CD4-positive, alpha-beta T cell treated with Interleukin-21 for 1 hour (primary cell): ENCODE data around the gene FCHO1.
"Not testable (repeated sequence)": the region's sequence is repeated elsewhere in the genome, so short reads cannot be mapped to it uniquely, and the experiment has no call there.

ENCODE experiments used
- DNase-seq: peaks from one replicate; pipeline ENCODE4 v3.0.0-alpha.2; 2020

FCHO1 gene

GRCh38 chr19:17796013-17796837, 44.9 kb downstream of the FCHO1 start:
- DNase-seq = no peak

DNA sequence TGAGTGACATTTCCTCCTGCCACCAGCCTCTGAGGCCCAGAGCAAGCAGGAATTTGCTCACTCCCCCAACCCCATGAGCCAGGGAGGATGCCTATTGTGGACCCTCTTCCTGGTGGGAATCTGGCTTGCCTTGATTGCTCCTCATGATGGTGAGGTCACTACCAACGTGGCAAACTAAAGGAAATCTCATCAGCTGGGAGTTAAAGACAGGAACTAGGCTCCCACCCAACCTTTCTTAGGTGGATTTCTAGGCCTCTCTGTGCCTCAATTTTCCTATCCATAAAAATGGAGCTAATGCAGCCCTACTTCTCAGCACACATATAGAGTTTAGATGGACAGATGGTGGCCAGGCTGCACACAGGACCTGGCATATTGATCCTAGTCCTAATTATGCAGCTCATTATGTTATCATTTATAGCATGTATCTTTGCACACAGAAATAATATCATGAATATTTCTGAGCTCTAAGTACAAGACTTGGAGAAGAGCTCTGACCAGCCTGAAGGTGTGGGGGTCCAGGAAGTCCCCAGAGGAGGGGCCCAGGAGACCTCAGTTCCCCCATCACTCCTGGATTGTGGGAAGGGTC, 45.7 kb downstream of the FCHO1 start:
- DNase-seq = no peak

- DNase-seq = no peak
Observed at GRCh38 chr19:17797424-17798201, 46.3 kb downstream of the FCHO1 start.

GRCh38 chr19:17798599-17798998, 47.3 kb downstream of the FCHO1 start:
- DNase-seq = not testable (repeated sequence)

DNA sequence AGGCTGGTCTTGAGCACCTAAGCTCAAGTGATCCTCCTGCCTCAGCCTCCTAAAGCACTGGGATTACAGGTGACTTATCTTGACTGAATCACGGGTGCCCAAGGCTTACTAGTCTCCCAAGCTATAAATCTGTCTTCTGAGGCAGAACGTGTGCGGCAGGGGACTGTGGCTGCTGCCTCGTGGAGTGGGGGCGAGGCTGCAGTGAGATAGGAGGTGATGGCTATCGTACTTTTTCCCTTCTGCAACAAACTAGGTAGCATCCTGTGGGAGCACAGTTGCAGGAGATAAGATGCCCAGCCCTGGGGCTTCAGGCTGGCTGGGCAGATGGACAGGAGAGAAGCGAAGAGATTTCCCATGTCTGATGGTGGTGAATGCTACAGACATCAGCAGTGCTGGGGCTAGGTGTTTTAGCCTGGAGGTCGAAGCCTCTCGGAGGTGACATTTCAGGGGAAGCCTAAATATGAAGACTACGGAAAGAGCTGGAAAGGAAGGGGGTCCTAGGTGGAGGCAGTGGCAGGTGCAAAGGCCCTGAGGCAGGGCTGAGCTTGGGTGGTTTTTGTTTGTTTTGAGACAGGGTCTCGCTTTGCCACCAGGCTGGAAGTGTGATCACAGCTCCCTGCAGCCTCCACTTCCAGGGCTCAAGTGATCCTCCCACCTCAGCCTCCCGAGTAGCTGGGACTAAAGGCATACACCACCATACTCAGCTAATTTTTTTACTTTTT, 51.0 kb downstream of the FCHO1 start:
- no peak for DNase-seq

- peak; percentile 50 for DNase-seq
Observed at GRCh38 chr19:17803264-17803896, 52.1 kb downstream of the FCHO1 start.

- no peak for DNase-seq
Observed at GRCh38 chr19:17805427-17805826, 54.1 kb downstream of the FCHO1 start.

DNA sequence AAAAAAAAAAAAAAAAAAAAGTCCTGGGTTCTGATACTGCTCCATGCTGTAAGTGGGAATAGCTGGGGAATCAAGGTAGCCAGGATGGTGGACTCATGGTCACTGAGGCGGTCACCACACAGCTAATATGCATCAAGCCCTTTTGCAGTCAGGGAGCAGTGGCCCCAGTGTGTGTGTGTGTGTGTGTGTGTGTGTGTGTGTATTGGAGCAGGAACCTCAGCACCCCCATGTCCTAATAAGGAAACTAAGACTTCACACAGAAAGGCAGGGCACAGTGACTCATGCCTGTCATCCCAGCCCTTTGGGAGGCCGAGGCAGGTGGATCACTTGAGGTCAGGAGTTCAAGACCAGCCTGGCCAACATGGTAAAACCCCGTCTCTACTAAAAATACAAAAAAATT, 55.7 kb downstream of the FCHO1 start:
- peak; percentile 10 for DNase-seq

- peak; percentile 17 for DNase-seq
Observed at GRCh38 chr19:17807731-17808316, 56.5 kb downstream of the FCHO1 start.

DNA sequence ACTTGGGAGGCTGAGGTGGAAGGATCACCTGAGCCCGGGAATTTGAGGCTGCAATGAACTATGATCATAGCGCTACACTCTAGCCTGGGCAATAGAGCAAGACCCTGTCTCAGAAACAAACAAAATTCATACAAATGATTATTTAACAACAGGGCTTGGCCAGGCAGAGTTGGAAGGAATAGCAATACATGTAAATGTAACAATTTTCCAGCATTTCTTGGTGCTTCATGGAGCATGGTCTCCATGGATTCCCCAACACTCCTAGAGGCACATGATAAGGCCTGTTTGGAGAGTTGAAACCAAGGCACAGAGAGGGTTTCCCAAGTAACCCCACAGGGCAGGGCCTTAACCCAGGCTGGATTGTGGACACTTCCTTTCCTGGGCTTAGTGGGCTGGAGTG, 59.8 kb downstream of the FCHO1 start:
- DNase-seq = no peak

- DNase-seq = no peak
Observed at GRCh38 chr19:17811681-17812080, 60.4 kb downstream of the FCHO1 start.

DNA sequence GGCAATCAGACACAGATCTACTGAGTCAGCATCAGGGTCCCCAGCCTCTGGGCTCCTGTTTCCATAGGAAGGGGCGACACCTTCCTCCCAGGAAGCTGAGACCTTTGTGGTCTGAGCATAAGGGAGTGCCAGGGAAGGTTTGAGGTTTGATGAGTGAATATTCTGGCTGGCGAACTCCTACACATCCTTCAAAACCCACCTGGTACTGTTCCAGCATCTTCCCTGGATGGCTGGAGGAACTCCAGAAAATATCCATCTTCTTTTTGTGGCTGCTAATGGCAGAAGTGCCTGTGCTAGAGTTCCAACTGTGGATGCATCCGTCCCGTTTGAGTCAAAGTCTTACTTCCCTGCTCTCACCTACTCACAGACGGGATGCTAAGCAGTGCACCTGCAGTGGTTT, 60.8 kb downstream of the FCHO1 start:
- no peak for DNase-seq

DNA sequence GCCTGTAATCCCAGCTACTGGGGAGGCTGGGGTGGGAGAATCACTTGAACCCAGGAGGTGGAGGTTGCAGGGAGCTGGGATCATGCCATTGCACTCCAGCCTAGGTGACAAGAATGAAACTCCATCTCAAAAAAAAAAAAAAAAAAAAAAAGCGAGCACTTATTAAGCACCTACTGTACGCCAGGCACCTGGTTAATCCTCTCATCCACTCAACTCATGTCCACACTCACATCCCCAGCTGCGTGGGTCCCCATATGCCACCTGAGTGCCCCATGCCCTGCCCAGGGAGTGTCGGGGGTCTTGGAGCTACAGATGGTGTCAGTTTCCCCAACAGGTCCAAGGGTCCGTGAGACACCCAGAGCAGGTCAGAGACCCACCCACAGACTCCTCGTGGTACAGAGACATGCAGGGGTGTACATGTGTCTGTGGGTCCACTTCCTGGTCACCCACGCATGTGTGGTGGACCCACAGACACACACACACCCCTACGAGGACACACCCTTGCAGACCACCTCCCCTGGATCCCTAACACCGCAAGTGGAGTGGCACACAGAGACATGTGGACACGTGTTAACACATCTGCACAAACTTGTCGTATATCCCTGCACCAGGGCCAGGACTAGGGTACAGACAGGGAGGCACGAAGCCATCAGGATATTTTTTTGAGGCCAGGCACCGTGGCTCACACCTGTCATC, 66.5 kb downstream of the FCHO1 start:
- DNase-seq = no peak

DNA sequence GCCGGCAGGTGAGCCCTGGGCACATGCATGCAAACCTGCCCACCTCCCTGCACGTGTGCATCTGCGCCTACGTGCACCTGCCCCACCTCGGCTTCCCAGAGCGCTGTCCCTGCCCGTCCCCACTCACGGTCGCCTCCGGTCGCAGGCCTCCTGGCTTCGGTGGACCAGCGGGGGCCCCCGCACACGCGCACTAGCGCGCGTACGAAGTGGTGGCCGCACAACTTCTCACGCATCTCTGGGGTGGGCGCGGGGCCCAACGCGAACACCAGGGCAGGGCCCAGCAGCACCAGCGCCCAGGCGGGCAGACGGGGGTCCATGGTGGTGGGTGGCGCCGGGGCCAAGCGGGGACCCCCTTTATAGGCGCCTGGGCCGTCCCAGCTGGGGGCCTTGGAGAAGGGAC, 69.9 kb downstream of the FCHO1 start, which contains the start of gene INSL3:
TSS of gene INSL3 (minus strand) at position 330 of the 400 bp plus-strand sequence. CDS start at position 317, 13 bp downstream.
- DNase-seq = no peak

DNA sequence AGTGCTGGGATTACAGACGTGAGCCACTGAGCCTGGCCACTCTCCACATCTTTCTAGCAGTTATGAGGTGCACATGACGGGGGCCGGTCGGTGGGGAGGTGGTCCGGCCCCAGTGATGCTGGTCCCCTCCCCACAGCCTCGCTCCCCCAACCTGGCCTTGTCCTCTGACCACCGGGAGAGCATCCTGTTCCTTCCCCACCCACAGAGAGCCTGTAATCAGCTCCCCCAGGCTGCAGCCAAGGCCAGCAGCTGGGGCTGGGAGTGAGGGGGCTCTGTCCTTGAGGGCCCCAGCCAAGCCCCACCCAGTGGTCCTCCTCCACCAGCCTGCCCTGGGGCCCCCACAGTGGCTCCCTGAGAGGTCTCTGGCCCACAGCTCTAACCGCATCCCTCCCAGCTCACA, 73.1 kb downstream of the FCHO1 start:
- DNase-seq = no peak

- DNase-seq = no peak
Observed at GRCh38 chr19:17826508-17827056, 75.3 kb downstream of the FCHO1 start.

GRCh38 chr19:17829855-17830566, 78.7 kb downstream of the FCHO1 start:
- no peak for DNase-seq

GRCh38 chr19:17830567-17831418, 79.5 kb downstream of the FCHO1 start:
- DNase-seq = peak; percentile 55

DNA sequence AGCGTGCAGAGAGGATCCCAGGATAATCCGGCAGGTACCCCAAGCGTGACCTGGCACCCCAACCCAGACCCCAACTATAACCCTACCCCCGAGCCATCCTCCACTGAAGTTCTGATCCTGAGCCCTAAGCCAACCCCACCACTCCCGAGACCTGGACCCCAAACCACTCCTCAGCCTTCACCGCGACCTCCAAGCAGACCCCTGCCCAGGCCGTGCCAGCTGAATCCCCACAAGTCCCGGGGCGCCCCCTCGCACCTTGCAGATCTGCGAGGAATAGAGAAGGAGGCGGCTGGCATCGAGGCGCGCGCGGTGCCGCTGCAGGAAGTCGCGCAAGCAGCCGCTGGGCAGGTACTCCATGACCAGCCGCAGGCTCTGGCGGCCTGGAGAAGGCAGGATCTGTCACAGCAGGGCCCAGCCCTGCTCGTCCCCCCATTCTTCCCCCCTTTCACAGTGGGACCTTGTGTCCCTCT, 80.2 kb downstream of the FCHO1 start:
- DNase-seq = no peak
